ENCODE results near the gene MGAT4A.

DNA sequence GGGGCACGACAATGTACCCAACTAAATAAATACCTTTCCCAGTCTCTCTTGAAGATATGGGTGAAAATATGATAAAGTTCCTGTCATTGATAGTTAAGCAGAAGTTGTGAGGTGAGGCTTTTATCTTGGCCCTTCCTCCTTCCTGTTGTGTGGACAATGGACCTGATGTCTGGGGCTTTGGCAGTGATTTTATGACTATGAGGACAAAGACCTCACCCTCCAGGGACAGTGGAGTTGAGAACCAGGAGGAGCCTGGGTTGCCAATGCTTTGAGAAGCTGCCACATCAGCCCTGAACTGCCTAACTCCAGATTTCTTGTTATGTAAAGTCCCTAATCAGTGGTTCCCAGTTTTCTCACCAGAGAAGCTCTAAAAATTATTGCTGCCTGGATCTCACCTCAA is 20.8 kb upstream of the MGAT4A start:
- TF ChIP-seq, protein P1, sequence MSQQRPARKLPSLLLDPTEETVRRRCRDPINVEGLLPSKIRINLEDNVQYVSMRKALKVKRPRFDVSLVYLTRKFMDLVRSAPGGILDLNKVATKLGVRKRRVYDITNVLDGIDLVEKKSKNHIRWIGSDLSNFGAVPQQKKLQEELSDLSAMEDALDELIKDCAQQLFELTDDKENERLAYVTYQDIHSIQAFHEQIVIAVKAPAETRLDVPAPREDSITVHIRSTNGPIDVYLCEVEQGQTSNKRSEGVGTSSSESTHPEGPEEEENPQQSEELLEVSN (IDR thresholded peaks at IDR 0.05; ENCODE audit: borderline replicate concordance, low read depth), result no peak
- no peak for TF ChIP-seq SMC3 (IDR thresholded peaks at IDR 0.05)
- no peak for TF ChIP-seq KDM5A (IDR thresholded peaks at IDR 0.05)
- TF ChIP-seq JUN (IDR thresholded peaks at IDR 0.05), result no peak
- TF ChIP-seq CBX2 (IDR thresholded peaks at IDR 0.05; ENCODE audit: borderline replicate concordance, low read depth), result no peak
- TF ChIP-seq, protein P2, sequence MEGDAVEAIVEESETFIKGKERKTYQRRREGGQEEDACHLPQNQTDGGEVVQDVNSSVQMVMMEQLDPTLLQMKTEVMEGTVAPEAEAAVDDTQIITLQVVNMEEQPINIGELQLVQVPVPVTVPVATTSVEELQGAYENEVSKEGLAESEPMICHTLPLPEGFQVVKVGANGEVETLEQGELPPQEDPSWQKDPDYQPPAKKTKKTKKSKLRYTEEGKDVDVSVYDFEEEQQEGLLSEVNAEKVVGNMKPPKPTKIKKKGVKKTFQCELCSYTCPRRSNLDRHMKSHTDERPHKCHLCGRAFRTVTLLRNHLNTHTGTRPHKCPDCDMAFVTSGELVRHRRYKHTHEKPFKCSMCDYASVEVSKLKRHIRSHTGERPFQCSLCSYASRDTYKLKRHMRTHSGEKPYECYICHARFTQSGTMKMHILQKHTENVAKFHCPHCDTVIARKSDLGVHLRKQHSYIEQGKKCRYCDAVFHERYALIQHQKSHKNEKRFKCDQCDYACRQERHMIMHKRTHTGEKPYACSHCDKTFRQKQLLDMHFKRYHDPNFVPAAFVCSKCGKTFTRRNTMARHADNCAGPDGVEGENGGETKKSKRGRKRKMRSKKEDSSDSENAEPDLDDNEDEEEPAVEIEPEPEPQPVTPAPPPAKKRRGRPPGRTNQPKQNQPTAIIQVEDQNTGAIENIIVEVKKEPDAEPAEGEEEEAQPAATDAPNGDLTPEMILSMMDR (IDR thresholded peaks at IDR 0.05), result no peak
- TF ChIP-seq EP300 (IDR thresholded peaks at IDR 0.05), result no peak
- TF ChIP-seq, protein P3, sequence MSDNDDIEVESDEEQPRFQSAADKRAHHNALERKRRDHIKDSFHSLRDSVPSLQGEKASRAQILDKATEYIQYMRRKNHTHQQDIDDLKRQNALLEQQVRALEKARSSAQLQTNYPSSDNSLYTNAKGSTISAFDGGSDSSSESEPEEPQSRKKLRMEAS (IDR thresholded peaks at IDR 0.05), result no peak
- no peak for TF ChIP-seq POLR2A (IDR thresholded peaks at IDR 0.05; ENCODE audit: low read length)
- no peak for TF ChIP-seq BHLHE40 (IDR thresholded peaks at IDR 0.05; ENCODE audit: low read depth, low read length)

Measured in A549 (cell line).